H1 (cell line): ENCODE results near the gene TRIM47. TPM values are rescaled to one million over a fixed set of nuclear protein-coding genes. Genes with fewer than 3 reads are reported as not detected.
A peak's percentile ranks its signal among the peaks of the same experiment; 100 is the strongest.

Experiments
- CTCF ChIA-PET: fragments of 300-600 bp; sonication (Branson Sonifier 250); formaldehyde crosslinking; loops from one replicate; lab custom pipeline; 2021; ENCODE audit not compliant: partially characterized antibody; lab: Charles Lee
- POLR2A ChIA-PET: fragments of 300-600 bp; sonication (Branson Sonifier 250); formaldehyde crosslinking; loops from one replicate; lab custom pipeline; 2021; ENCODE audit warnings: inconsistent platforms; ENCODE audit not compliant: partially characterized antibody; lab: Charles Lee
- DNase-seq, 2 experiments: peaks; one replicate each; pipeline versions ENCODE4 v3.0.0 to v3.0.0-alpha.2; 2010 to 2022; ENCODE audit warnings: low spot score in 2 of 2, low read depth in 1 of 2, mixed read lengths in 1 of 2
- FAIRE-seq: peaks from 2 replicates; lab custom pipeline; 2011; peaks lifted over from hg19 to GRCh38; lab: Jason Lieb, UNC
- H2AFZ ChIP-seq: 2 replicates; pipeline ENCODE4 v1.8.1; 2012; ENCODE audit warnings: low read length, inconsistent platforms
- H2AK5ac ChIP-seq: 2 replicates; pipeline ENCODE4 v1.6.1; 2013; ENCODE audit warnings: low read depth, low read length
- H2BK120ac ChIP-seq: replicated peaks from 2 replicates; pipeline ENCODE3; 2013; ENCODE audit warnings: low read depth, low read length, inconsistent platforms
- H2BK12ac ChIP-seq: 2 replicates; pipeline ENCODE4 v1.6.1; 2013; ENCODE audit warnings: low read depth, low read length
- H2BK15ac ChIP-seq: 2 replicates; pipeline ENCODE4 v1.6.1; 2013; ENCODE audit warnings: low read length
- H2BK20ac ChIP-seq: 2 replicates; pipeline ENCODE4 v1.6.1; 2013; ENCODE audit warnings: low read length
- H2BK5ac ChIP-seq: 2 replicates; pipeline ENCODE4 v1.6.1; 2013; ENCODE audit warnings: low read depth, low read length
- H3K14ac ChIP-seq: 2 replicates; pipeline ENCODE4 v1.6.1; 2013; ENCODE audit warnings: inconsistent platforms; ENCODE audit not compliant: insufficient read length
- H3K18ac ChIP-seq: 2 replicates; pipeline ENCODE4 v1.6.1; 2013; ENCODE audit warnings: low read length; ENCODE audit errors: extremely low read depth
- H3K23ac ChIP-seq: 2 replicates; pipeline ENCODE4 v1.6.1; 2013; ENCODE audit warnings: inconsistent platforms; ENCODE audit not compliant: insufficient read length
- H3K23me2 ChIP-seq: 2 replicates; pipeline ENCODE4 v1.6.1; 2013; ENCODE audit warnings: low read depth, low read length
- H3K27ac ChIP-seq: 2 replicates; pipeline ENCODE4 v1.6.1; 2011; ENCODE audit warnings: low read depth, low read length, inconsistent platforms
- H3K27me3 ChIP-seq, 4 experiments: replicated peaks in 1 of 4; 1 replicate in 1 of 4; 2 replicates in 3 of 4; pipeline versions ENCODE4 v1.6.1 to v1.8.1; 2011 to 2013; ENCODE audit warnings: low read length in 3 of 4, mild to moderate bottlenecking in 3 of 4, inconsistent platforms in 2 of 4, mixed read lengths in 2 of 4, moderate library complexity in 1 of 4; ENCODE audit not compliant: control insufficient read depth in 3 of 4, insufficient read depth in 3 of 4; ENCODE audit errors: extremely low read depth in 1 of 4
- H3K36me3 ChIP-seq, 4 experiments: 2 replicates each; pipeline versions ENCODE4 v1.6.1 to v1.8.1; 2011 to 2013; ENCODE audit warnings: mild to moderate bottlenecking in 4 of 4, low read length in 3 of 4, moderate library complexity in 2 of 4, control low read depth in 1 of 4, inconsistent platforms in 1 of 4; ENCODE audit not compliant: insufficient read depth in 4 of 4, control insufficient read depth in 2 of 4
- H3K4ac ChIP-seq: replicated peaks from 2 replicates; pipeline ENCODE3; 2013; ENCODE audit warnings: low read length, low read depth, mixed read lengths, inconsistent platforms; ENCODE audit not compliant: insufficient read length
- H3K4me1 ChIP-seq, 4 experiments: replicated peaks in 1 of 4; 1 replicate in 1 of 4; 2 replicates in 3 of 4; pipeline versions ENCODE4 v1.6.1 to v1.8.1; 2011 to 2013; ENCODE audit warnings: low read length in 3 of 4, inconsistent platforms in 2 of 4, mixed read lengths in 1 of 4; ENCODE audit not compliant: insufficient read depth in 4 of 4, control insufficient read depth in 3 of 4
- H3K4me2 ChIP-seq, 2 experiments: 2 replicates each; pipeline versions ENCODE4 v1.6.1 to v1.8.1; 2011 to 2013; ENCODE audit warnings: low read depth in 2 of 2, low read length in 2 of 2, control low read depth in 1 of 2, inconsistent platforms in 1 of 2, mild to moderate bottlenecking in 1 of 2; ENCODE audit not compliant: insufficient read depth in 1 of 2
- H3K4me3 ChIP-seq, 4 experiments: fragments of 200-600, 300-600 bp in 1 of 4; sonication (generic), shearing (Covaris generic), sonication (Bioruptor Twin) in 1 of 4; 2 replicates each; pipeline versions ENCODE4 v1.5.1 to v1.8.1; 2011 to 2016; ENCODE audit warnings: low read length in 4 of 4, low read depth in 3 of 4, control low read depth in 2 of 4, inconsistent platforms in 2 of 4, mild to moderate bottlenecking in 2 of 4, mixed read lengths in 1 of 4, moderate library complexity in 1 of 4; ENCODE audit not compliant: insufficient read depth in 2 of 4; ENCODE audit errors: extremely low read depth in 1 of 4
- H3K56ac ChIP-seq: replicated peaks from 2 replicates; pipeline ENCODE3; 2013; ENCODE audit warnings: low read depth, mild to moderate bottlenecking, mixed read lengths, low read length, inconsistent platforms; ENCODE audit not compliant: insufficient read length
- H3K79me1 ChIP-seq: 2 replicates; pipeline ENCODE4 v1.6.1; 2013; ENCODE audit warnings: low read depth, low read length, control low read depth
- H3K79me2 ChIP-seq, 2 experiments: 2 replicates each; pipeline versions ENCODE4 v1.6.1 to v1.8.1; 2012 to 2013; ENCODE audit warnings: low read length in 2 of 2, mild to moderate bottlenecking in 2 of 2, inconsistent platforms in 1 of 2; ENCODE audit not compliant: insufficient read depth in 2 of 2, control insufficient read depth in 1 of 2
- H3K9ac ChIP-seq, 4 experiments: replicated peaks in 1 of 4; 1 replicate in 1 of 4; 2 replicates in 3 of 4; pipeline versions ENCODE4 v1.6.1 to v1.8.1; 2011 to 2013; ENCODE audit warnings: low read depth in 3 of 4, low read length in 3 of 4, control low read depth in 2 of 4, mild to moderate bottlenecking in 2 of 4, moderate library complexity in 2 of 4, inconsistent platforms in 1 of 4; ENCODE audit errors: extremely low read depth in 1 of 4
- H3K9me3 ChIP-seq, 2 experiments: 2 replicates each; pipeline versions ENCODE4 v1.6.1 to v1.8.1; 2012 to 2013; ENCODE audit warnings: mild to moderate bottlenecking in 2 of 2, moderate library complexity in 2 of 2, control low read depth in 1 of 2, inconsistent platforms in 1 of 2, low read depth in 1 of 2, low read length in 1 of 2, mixed read lengths in 1 of 2; ENCODE audit not compliant: insufficient read depth in 2 of 2
- H4K20me1 ChIP-seq, 2 experiments: replicated peaks in 1 of 2; 2 replicates each; pipeline versions ENCODE3 to v1.8.1; 2011 to 2013; ENCODE audit warnings: inconsistent platforms in 2 of 2, low read length in 2 of 2, mild to moderate bottlenecking in 1 of 2; ENCODE audit not compliant: insufficient read depth in 2 of 2, control insufficient read depth in 1 of 2
- H4K5ac ChIP-seq: 2 replicates; pipeline ENCODE4 v1.6.1; 2013; ENCODE audit warnings: low read length, low read depth, mixed read lengths, inconsistent platforms; ENCODE audit not compliant: insufficient read length
- H4K8ac ChIP-seq: 2 replicates; pipeline ENCODE4 v1.8.0; 2013; ENCODE audit warnings: mild to moderate bottlenecking, moderate library complexity, low read length, inconsistent platforms; ENCODE audit not compliant: insufficient read depth; ENCODE audit errors: extremely low read depth
- H4K91ac ChIP-seq: replicated peaks from 2 replicates; pipeline ENCODE3; 2013; ENCODE audit warnings: low read length, mixed read lengths, inconsistent platforms; ENCODE audit not compliant: insufficient read length
- E2F6 ChIP-seq: IDR thresholded peaks from 2 replicates; pipeline ENCODE4 v1.6.1; 2012; ENCODE audit warnings: inconsistent platforms
- NRF1 ChIP-seq: IDR thresholded peaks from 2 replicates; pipeline ENCODE4 v1.6.1; 2011; ENCODE audit warnings: mild to moderate bottlenecking, low read depth, low read length, improper control_type of control experiment
- RBBP5 ChIP-seq: IDR thresholded peaks from 2 replicates; pipeline ENCODE4 v1.7.1; 2012; ENCODE audit warnings: low read depth, mild to moderate bottlenecking, inconsistent platforms, low read length, moderate library complexity, borderline replicate concordance
- SIRT6 ChIP-seq: IDR thresholded peaks from one replicate; pipeline ENCODE4 v1.7.1; 2012; ENCODE audit warnings: low read length, inconsistent platforms
- SP1 ChIP-seq: IDR thresholded peaks from 2 replicates; pipeline ENCODE4 v1.6.1; 2011; ENCODE audit warnings: low read depth, low read length
- SRF ChIP-seq: IDR thresholded peaks from 2 replicates; pipeline ENCODE4 v1.6.1; 2011; ENCODE audit warnings: mild to moderate bottlenecking, low read depth, low read length, moderate library complexity
- WGBS, 2 experiments: shearing (Covaris generic) in 1 of 2; methylation state at CpG; one replicate each; pipeline versions ENCODE4 v1.1.6 to v1.1.7; 2013 to 2015; ENCODE audit warnings: low lambda C conversion rate in 2 of 2, mixed read lengths in 2 of 2, inconsistent platforms in 1 of 2, low coverage in 1 of 2, missing lambda C conversion rate in 1 of 2; ENCODE audit not compliant: insufficient replicate concordance in 2 of 2, insufficient coverage in 1 of 2, insufficient read length in 1 of 2; ENCODE audit errors: extremely low coverage in 1 of 2, missing lambda C conversion rate in 1 of 2; 5-methylcytosine and 5-hydroxymethylcytosine counted together
- polyA plus RNA-seq, 7 experiments: library from polyadenylated mRNA; depleted of rRNA in 3 of 7; stranded (reverse) in 5 of 7; unstranded in 2 of 7; fragments of >200 nt in 5 of 7; fragments of 200-250 nt in 2 of 7; gene quantifications; 1 replicate in 5 of 7; 2 replicates in 1 of 7; 4 replicates in 1 of 7; pipeline versions ENCODE4 v1.2.1 to v1.2.3, GENCODE V29; 2011 to 2013; ENCODE audit warnings: missing spikeins in 2 of 7, mixed read lengths in 2 of 7
- total RNA-seq: library from RNA; stranded (reverse); fragmentation: NEBNext Ultra II Directional; extraction: Animal tissue kit (Norgen Biotek cat#: 25700); gene quantifications from 2 replicates; pipeline ENCODE4 v1.2.1, GENCODE V29; 2021

Gene TRIM47
- total and polyA plus RNA-seq, 2 of the 8 experiments (the other 6 are each of a cell fraction or from before 2014, with no cell fraction given) = 6.3 to 6.4 TPM

GRCh38 chr17:75834279-75834920 lies 44.0 kb downstream of the TRIM47 start:
- ChIA-PET POLR2A (interaction anchor here (2.1 to 16.0 kb wide), 4 partner anchors 10 to 58 kb away, joined by 7 to 216 read pairs (median 24); partner anchors contain the start of genes UNC13D and WBP2), CTCF (interaction anchor here (0.5 to 21.9 kb wide), 7 partner anchors 9 to 233 kb away, joined by 3 to 563 read pairs (median 4); partner anchors contain the start of genes SMIM5, UNC13D and WBP2)
- no peak overlapping the region for H3K23ac ChIP-seq
- H2AK5ac ChIP-seq = no peak overlapping the region
- 95% methylated on average over 25 of the region's 25 CpGs; no CpG with 5 or more reads in 1 of the 2 experiments for WGBS, 2 experiments
- no peak overlapping the region for H2BK120ac ChIP-seq
- H2BK5ac ChIP-seq = peak overlapping the region; percentile 66; the same call in 1 of the 2 replicates
- H3K4ac ChIP-seq = no peak overlapping the region
- no peak overlapping the region for H3K4me3 ChIP-seq
- no peak overlapping the region for H3K4me2 ChIP-seq
- no peaks in the 10 kb centered on the region for H3K36me3 ChIP-seq
- H4K20me1 ChIP-seq = no peaks in the 10 kb centered on the region
- H2BK20ac ChIP-seq = no peak overlapping the region
- TF ChIP-seq E2F6 (no peak), SP1 (no peak), NRF1 (no peak), RBBP5 (no peak), SRF (no peak), SIRT6 (no peak)
- DNase-seq = no peak
- H3K79me2 ChIP-seq = no peaks in the 10 kb centered on the region
- no peak overlapping the region for H4K8ac ChIP-seq
- no peak overlapping the region for H3K56ac ChIP-seq
- H3K9ac ChIP-seq = no peak overlapping the region
- no peaks in the 10 kb centered on the region; the same call in 1 of the 2 replicates for H3K23me2 ChIP-seq
- no peaks in the 10 kb centered on the region for H3K27me3 ChIP-seq
- no peak overlapping the region for H3K14ac ChIP-seq
- no peak overlapping the region for H3K27ac ChIP-seq
- no peak overlapping the region for H2AFZ ChIP-seq
- FAIRE-seq = no peak
- H3K9me3 ChIP-seq = no peaks in the 10 kb centered on the region
- H4K5ac ChIP-seq = no peak overlapping the region
- peak overlapping the region; percentile 46 for H4K91ac ChIP-seq
- H2BK15ac ChIP-seq = 0 out of 2 replicates have a peak overlapping the region, but pooled peaks have one; percentile 72
- H2BK12ac ChIP-seq = peak overlapping the region; percentile 30; the same call in 1 of the 2 replicates
- H3K18ac ChIP-seq = no peak overlapping the region
- no peaks in the 10 kb centered on the region for H3K79me1 ChIP-seq
- H3K4me1 ChIP-seq = peaks cover 0 to 30% (median 21%) of the 10 kb centered on the region in 4 experiments; a peak in 6 of 7 replicates
